GM12892 (cell line): ENCODE data around the gene S1PR2.

Experiments used
- POLR2A ChIP-seq: IDR thresholded peaks from 2 replicates; pipeline ENCODE4 v1.6.1; 2011; ENCODE audit warnings: low read depth, low read length, control low read depth
- POLR2AphosphoS5 ChIP-seq: IDR thresholded peaks from 2 replicates; pipeline ENCODE4 v1.6.1; 2011; ENCODE audit warnings: low read depth, low read length, control low read depth
- TAF1 ChIP-seq: IDR thresholded peaks from 2 replicates; pipeline ENCODE4 v1.6.1; 2011; ENCODE audit warnings: low read depth, mild to moderate bottlenecking, control low read depth, low read length, borderline replicate concordance

- TF ChIP-seq POLR2AphosphoS5, result no peak
- TF ChIP-seq POLR2A, result no peak
- TF ChIP-seq TAF1, result no peak
Observed at GRCh38 chr19:10266706-10267105, 35.6 kb upstream of the S1PR2 start.
